HG03571 (cell line): ENCODE results near the gene C16orf96.

ENCODE experiments used
- ATAC-seq: cut with Tn5 transposase; IDR thresholded peaks from one replicate; pipeline ENCODE4 v1.9.1; 2021; ENCODE audit not compliant: unreplicated experiment

Gene C16orf96

DNA sequence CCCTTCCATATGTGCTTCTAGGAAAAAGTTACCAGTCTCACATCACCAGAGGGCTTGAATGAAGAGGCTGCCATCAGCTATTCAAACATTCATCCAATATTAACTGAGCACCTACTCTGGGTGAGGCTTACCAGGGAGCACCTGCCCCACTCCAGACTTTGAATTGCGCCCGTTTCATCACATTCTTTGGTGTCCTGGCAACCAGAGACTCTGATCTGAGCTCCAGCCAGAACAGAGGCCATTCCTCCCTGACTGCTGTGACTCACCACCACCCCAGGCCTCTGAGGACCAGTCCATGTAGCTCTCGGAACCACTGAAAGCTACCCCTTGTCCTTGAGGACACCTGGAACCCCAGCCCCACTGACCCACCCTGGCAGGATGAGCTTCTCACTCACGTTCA is at the start of gene C16orf96:
Gene C16orf96 (plus strand): TSS at position 229 of the 400 bp plus-strand sequence. CDS start 150 bp downstream, at position 379.
- ATAC-seq, result no peak

GRCh38 chr16:4506450-4506849 is 49.7 kb upstream of the C16orf96 start:
- ATAC-seq, result no peak

DNA sequence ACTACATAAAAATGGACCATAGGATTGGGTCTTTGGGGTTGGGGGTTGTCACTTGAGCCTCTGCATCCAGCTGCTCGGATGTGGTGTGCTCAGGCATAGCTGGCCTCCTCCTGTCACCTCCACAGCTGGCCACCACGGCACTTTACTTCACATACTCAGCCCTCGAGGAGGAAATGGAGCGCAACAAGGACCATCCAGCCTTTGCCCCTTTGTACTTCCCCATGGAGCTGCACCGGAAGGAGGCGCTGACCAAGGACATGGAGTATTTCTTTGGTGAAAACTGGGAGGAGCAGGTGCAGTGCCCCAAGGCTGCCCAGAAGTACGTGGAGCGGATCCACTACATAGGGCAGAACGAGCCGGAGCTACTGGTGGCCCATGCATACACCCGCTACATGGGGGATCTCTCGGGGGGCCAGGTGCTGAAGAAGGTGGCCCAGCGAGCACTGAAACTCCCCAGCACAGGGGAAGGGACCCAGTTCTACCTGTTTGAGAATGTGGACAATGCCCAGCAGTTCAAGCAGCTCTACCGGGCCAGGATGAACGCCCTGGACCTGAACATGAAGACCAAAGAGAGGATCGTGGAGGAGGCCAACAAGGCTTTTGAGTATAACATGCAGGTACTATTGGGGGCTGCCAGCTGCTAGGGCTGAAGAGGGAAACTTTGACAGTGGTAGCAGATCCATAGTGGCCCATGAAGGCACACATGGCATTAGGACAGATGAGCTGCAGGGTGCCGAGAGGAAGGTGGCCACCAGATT is 48.4 kb upstream of the C16orf96 start:
- no peak for ATAC-seq

GRCh38 chr16:4508806-4509205 is 47.3 kb upstream of the C16orf96 start:
- ATAC-seq, result no peak

- ATAC-seq, result no peak
Measured at GRCh38 chr16:4509420-4509819, 46.7 kb upstream of the C16orf96 start.

- no peak for ATAC-seq
Measured at GRCh38 chr16:4510131-4510530, 46.0 kb upstream of the C16orf96 start.

DNA sequence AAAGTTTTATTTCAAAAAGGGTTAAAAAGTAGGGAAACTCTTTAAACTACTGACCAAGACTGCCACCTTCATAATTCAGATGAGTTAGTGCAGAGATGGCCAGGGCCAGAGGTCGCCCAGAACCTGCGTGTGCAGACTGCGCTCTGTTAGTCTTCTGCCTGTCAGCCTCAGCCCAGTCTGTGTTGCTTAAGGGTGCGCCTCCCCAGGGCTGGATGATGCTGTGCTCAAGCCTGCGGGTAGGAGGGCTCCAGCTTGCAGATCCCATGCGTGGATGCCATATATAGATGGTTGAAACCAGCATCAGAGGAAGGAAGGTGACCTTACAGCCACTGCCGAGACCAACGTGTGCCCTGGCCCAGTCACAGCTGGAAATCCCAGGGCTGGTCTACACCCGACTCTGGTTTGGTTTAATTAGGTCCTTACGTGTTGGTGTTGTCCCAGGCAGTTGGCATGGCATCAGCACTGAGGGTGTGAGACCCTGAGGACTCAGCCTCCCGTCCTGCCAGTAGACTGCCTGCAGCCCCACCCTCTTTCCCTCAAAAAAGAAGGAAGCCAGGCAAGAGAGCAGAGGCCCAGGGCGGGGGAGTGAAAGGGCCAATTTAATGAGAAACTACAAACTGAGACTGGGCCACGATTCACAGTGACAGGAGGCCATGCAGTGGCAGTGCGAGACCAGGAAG is 45.3 kb upstream of the C16orf96 start:
- no peak for ATAC-seq

DNA sequence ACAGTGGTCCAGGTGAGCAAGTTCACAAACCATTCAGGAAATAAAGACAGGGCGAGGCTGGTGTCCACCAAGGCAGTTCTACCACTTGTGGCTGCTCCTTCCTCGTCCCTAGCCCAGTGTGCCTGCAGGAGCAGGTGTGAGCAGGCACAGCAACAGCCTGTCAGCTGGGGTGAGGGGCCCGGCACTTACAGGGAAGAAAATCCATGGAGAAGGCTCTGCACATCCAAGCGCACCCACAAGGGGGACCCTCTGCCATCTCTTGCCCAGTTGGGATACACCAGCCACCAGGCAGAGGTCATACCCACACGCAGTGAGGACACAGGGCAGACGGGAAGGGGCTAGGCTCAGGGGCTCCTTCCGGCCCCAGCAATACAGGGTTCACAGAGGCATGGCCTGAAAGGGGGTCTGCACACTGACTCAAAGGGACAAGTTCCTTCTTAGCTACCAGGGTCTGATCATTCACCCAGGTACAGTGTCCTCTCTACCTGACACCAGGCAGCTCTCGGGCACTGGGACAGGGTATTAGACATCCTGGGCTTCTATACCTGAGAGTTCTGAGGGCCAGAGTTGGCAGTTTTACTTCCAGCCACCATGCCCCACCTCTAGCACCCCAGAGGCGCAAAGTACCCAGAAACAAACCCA is 44.6 kb upstream of the C16orf96 start:
- no peak for ATAC-seq

DNA sequence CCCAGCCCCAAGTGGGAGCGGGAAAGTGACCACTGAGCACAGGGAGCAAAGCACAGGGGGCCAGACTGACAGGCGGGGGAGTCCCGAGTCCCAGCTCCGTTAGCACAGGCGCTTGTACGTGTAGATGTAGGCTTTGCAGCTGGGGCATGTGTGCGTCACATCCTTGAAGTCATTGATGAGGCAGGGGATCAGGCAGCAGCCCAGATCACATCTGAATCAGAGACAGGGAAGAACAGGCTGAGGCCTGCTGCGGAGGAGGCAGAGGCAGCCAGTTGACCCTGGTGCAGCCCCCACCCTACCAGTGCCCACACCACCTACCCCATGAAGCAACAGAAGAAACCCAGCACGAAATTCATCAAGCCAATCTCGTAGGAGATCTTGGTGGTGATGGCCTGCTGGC is 43.7 kb upstream of the C16orf96 start:
- ATAC-seq, result no peak

- ATAC-seq, result no peak
Measured at GRCh38 chr16:4513086-4513860, 42.9 kb upstream of the C16orf96 start.

DNA sequence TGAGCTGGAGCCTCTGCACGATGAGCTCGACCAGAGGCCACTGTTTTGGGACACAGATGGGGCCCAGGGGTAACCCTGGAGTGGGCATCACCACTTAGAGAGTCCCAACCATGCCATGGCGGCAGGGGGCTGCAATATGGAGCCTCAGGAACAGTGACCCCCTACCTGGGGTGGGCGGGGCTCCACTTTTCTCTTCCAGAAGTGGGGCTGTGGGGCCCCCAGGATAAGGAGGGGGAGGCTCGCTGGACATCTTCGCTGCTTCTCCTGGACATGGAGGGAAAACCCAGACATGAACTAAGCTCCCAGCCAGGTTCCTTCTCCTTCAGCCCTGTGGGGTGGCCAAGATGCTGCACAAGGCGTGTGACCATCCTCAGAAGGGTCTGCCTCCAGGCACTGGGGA is 42.3 kb upstream of the C16orf96 start:
- ATAC-seq, result no peak

GRCh38 chr16:4514606-4515005 is 41.5 kb upstream of the C16orf96 start:
- no peak for ATAC-seq

DNA sequence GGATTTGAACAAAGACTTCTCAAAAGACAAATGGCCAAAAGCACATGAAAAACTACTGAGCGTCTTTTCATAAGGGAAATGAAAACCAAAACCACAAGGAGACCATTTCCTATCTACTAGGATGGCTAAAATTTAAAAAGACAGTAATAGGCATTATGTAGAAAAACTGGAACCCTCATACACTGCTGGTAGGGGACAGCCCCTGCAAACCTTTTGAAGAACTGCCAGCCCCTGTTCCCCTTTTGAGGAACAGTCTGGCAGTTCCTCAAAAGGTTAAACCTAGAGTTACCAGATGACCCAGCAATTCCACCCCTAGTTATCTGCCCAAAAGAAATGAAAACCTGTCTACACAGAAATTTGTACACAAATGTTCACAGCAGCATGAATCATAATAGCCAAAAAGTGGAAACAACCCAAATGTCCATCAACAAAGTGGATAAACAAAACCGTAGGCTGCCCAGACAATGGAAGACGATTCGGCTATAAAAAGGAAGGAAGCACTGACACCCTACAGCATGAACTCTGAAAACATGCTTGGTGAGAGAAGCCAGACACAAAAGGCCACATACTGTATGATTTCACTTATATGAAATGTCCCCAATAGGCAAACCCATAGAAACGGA is 40.4 kb upstream of the C16orf96 start:
- peak; percentile 53 for ATAC-seq

DNA sequence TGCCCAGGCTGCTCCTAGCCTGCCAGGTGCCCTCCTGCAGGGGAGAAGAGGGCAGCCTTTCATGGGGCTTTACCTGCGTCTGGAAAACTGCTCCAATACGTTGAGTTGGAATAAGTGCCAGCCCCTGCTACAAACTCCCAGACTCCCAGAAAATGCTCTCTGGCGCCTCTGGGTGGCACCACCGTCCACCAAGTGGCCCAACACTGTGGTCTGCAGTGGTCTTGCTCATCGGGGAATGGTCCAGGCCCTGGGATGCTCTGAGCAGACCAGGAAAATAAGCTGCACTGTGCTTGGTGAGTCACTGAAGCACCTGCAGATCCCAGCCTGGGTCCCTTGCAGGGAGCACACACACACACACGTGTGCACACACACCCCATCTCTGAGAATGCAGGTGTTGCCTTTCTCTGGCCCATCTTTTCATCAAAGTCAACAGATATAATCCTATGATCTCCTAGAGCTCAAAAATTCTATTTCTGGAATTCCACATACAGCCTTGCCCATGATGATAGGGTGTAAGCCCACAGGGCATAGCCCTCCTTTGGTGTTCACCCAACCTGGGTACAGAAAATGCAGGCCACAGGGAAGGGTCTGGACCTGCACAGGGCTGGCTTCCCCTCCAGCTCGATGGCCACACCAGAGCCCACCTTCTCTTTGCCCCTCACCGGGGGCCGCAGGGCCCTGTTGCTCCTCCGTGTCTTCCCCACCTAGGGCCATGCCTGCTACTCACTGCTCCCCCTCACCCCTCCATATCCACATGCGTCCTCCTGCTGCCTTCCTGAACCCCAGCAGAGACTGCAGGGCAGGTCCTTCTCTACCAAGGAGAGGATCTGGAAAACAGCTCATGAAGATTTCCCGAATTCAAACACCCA is 38.1 kb upstream of the C16orf96 start:
- no peak for ATAC-seq

DNA sequence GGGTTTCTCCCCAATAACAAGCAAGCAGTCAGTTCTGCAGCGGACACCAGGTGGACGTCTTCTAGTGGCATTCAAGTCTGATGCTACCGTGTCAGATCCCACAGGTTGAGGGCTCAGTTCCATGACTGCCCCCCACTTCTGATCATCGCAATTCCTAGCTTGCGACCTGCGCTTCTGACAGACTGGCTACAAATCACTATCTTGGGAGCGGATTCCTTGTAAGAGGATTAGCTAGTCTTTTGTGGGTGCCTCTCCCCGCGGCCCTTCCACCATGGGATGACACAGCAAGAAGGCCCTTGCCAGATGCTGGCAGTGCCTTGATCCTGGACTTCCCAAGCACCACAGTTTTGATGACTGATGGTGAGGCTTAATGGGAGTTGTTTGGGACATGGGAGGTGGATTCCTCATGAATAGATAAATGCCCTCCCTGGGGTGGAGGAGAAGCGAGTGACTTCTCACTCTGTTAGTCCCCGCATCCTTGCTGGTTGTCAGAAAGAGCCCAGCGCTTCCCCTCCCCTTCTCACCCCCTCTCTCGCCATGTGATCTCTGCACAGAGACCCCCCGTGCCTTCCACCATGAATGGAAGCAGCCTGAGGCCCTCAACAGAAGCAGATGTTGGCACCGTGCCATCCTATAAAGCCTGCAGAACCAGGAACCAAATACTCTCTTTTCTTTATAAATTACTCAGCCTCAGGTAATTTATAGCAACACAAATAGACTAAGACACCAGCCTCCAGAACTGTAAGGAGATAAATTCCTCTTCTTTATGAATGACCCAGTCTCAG is 36.7 kb upstream of the C16orf96 start:
- no peak for ATAC-seq

DNA sequence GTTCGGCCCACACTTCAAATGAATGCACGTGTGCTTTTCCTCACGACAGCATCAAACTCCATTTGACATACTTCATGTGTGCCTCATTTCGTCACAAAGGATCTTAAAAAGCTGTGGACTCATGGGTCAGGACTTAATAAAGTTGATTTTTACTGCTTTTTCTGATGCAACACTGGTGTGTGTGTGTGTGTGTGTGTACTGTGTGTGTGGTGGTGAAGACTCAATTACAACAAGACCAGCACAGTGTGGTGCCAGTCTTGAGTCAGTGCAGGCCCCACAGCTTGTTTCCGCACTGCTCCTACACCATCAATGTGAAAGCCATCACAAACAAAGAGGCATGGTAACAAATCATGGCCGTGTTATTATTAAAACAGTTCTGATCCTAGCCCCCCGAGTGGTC is 35.2 kb upstream of the C16orf96 start:
- no peak for ATAC-seq

DNA sequence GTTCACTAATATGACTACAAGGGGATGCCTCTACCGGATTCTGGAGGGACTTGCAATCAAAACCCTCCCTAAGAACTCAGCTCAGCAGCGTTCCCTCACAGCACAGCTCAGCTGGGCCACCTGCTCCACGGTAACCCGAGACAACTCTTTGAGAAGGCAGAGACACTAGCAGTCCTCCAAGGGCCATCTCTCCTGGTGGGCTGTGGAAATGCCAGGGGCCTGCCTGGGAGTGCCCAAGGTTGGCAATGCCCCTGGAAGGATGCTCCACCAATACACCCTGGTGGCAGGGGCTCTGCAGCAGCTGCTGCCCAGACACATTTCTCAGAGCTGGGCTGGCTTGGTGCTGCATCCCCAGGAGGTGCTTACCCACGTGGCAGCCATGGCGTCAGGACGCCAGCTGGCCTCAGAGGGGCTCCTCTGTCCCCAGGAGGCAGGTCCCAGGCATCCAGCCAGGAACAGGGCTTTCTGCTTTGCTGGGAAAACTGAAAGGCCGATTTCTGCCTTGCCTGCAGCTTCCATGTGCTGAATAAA is 34.0 kb upstream of the C16orf96 start:
- no peak for ATAC-seq

- no peak for ATAC-seq
Measured at GRCh38 chr16:4523686-4524085, 32.5 kb upstream of the C16orf96 start.

DNA sequence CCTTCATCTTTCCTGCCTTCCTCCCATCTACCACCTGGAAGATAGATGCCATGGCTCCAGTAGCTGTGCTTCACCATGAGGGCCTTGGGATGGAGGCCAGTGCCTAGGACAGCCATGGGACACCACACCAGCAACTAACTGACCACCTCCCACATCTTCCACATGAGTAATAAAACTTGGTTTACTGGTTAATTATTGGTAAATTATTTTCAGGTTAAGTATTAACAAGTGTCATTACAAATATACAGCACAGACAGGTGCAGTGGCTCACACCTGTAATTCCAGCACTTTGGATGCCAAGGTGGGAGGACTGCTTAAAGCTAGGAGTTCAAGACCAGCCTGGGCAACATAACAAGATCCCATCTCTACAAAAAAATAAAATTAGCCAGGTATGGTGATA is 31.6 kb upstream of the C16orf96 start:
- ATAC-seq, result no peak
